Neural progenitor cell (in vitro differentiated cells): Measurements from ENCODE around the gene CRIM1. TPM values are rescaled to one million over a fixed set of nuclear protein-coding genes. Genes with fewer than 3 reads are reported as not detected.

Experiments
- DNase-seq: peaks from one replicate; pipeline ENCODE4 v3.0.0-alpha.2; 2016; ENCODE audit warnings: low spot score
- H2AFZ ChIP-seq: fragments of 200-600 bp; sonication (generic); replicated peaks from 2 replicates; pipeline ENCODE4 v1.6.1; 2016; ENCODE audit warnings: antibody characterized with exemption
- H3F3A ChIP-seq: fragments of 200-600 bp; sonication (generic); 2 replicates; pipeline ENCODE4 v1.6.1; 2016; ENCODE audit warnings: antibody characterized with exemption, low read depth
- H3K27ac ChIP-seq: fragments of 200-600 bp; sonication (generic); 2 replicates; pipeline ENCODE4 v1.5.1; 2016; ENCODE audit warnings: mild to moderate bottlenecking
- H3K27me3 ChIP-seq: fragments of 200-600 bp; sonication (generic); 2 replicates; pipeline ENCODE4 v1.6.1; 2016; ENCODE audit warnings: mild to moderate bottlenecking, moderate library complexity
- H3K36me3 ChIP-seq: fragments of 200-600 bp; sonication (generic); 2 replicates; pipeline ENCODE4 v1.5.1; 2016
- H3K4me1 ChIP-seq: fragments of 200-600 bp; sonication (generic); 2 replicates; pipeline ENCODE4 v1.6.1; 2016; ENCODE audit warnings: mixed run types
- H3K4me2 ChIP-seq: fragments of 200-600 bp; sonication (generic); 2 replicates; pipeline ENCODE4 v1.6.1; 2016
- H3K4me3 ChIP-seq: fragments of 200-600 bp; sonication (generic); 2 replicates; pipeline ENCODE4 v1.5.1; 2016
- H3K79me2 ChIP-seq: fragments of 200-600 bp; sonication (generic); 2 replicates; pipeline ENCODE4 v1.6.1; 2016; ENCODE audit warnings: low read depth
- H3K9ac ChIP-seq: fragments of 200-600 bp; sonication (generic); 2 replicates; pipeline ENCODE4 v1.6.1; 2016
- H3K9me3 ChIP-seq: fragments of 200-600 bp; sonication (generic); 2 replicates; pipeline ENCODE4 v1.5.1; 2016; ENCODE audit warnings: low read depth
- H4K20me1 ChIP-seq: fragments of 200-600 bp; sonication (generic); 2 replicates; pipeline ENCODE4 v1.6.1; 2016; ENCODE audit warnings: low read depth
- H3K27ac Mint-ChIP-seq: 3 replicates; pipeline ENCODE4 v1.8.0; 2021; ENCODE audit warnings: mixed read lengths
- H3K27me3 Mint-ChIP-seq: 2 replicates; pipeline ENCODE4 v1.8.0; 2022; ENCODE audit warnings: low read depth, mild to moderate bottlenecking, inconsistent platforms, moderate library complexity, mixed read lengths; ENCODE audit not compliant: insufficient read depth
- H3K36me3 Mint-ChIP-seq: 3 replicates; pipeline ENCODE4 v1.8.0; 2021; ENCODE audit warnings: mixed read lengths
- H3K4me1 Mint-ChIP-seq: 3 replicates; pipeline ENCODE4 v1.8.0; 2021; ENCODE audit warnings: mixed read lengths
- H3K4me3 Mint-ChIP-seq: 3 replicates; pipeline ENCODE4 v1.8.0; 2021; ENCODE audit warnings: mild to moderate bottlenecking, moderate library complexity, mixed read lengths
- H3K9me3 Mint-ChIP-seq: 3 replicates; pipeline ENCODE4 v1.8.0; 2020; ENCODE audit warnings: mixed read lengths
- EZH2 ChIP-seq: fragments of 200-600 bp; sonication (generic); IDR thresholded peaks from 2 replicates; pipeline ENCODE4 v1.6.1; 2017; ENCODE audit warnings: antibody characterized with exemption, mild to moderate bottlenecking, moderate library complexity
- EZH2phosphoT487 ChIP-seq: fragments of 200-600 bp; sonication (generic); IDR thresholded peaks from 2 replicates; pipeline ENCODE4 v1.6.1; 2017; ENCODE audit warnings: antibody characterized with exemption
- total RNA-seq: library from RNA; depleted of rRNA; stranded (reverse); fragments of >200 nt; gene quantifications from 2 replicates; pipeline ENCODE4 v1.2.3, GENCODE V29; 2015; ENCODE audit warnings: low replicate concordance
- TF ChIP-seq, protein P1 (sequence below): fragments of 200-600 bp; sonication (generic); IDR thresholded peaks from 2 replicates; pipeline ENCODE4 v1.5.1; 2017; ENCODE audit warnings: antibody characterized with exemption, mild to moderate bottlenecking

The CRIM1 gene
- total RNA-seq, 1 donor from 2014 or later = 4.9 TPM

DNA sequence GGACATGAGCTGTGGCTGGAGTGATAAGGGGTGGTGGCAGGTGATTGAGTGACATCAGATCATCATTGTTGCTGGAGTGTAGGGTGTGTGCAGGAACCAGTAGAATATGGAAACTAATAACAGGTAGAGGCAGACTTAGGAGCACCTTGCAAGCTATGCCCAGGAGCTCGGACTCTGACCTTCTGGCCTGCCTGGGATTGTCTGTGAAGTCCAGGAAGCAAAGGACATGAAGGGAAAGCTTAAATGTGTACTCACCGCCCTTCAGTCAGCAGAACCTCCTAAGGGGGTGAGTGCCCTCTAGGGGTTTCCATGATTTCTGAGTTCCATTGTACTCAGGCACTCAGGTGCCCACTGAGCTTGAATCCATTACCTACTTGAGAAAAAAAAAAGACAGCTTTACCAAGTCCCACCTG, 104.2 kb downstream of the CRIM1 start:
- no peaks in the 10 kb centered on the region for H3K36me3 ChIP-seq
- H3K79me2 ChIP-seq = no peaks in the 10 kb centered on the region
- peaks cover 41% of the 10 kb centered on the region for H3K4me1 ChIP-seq
- no peak overlapping the region for H3K27ac ChIP-seq
- no peak overlapping the region for H3K4me2 ChIP-seq
- H3K9me3 ChIP-seq = no peaks in the 10 kb centered on the region
- Mint-ChIP-seq H3K36me3 (peaks cover 13% of the 10 kb centered on the region), H3K9me3 (no peaks in the 10 kb centered on the region), H3K27ac (no peak overlapping the region), H3K4me1 (peaks cover 4% of the 10 kb centered on the region), H3K4me3 (no peak overlapping the region), H3K27me3 (peaks cover 3% of the 10 kb centered on the region)
- peaks cover 11% of the 10 kb centered on the region for H3F3A ChIP-seq
- peak; percentile 69 for DNase-seq
- H4K20me1 ChIP-seq = no peaks in the 10 kb centered on the region
- H3K4me3 ChIP-seq = no peak overlapping the region
- no peak overlapping the region for H2AFZ ChIP-seq
- no peaks in the 10 kb centered on the region for H3K27me3 ChIP-seq
- no peak overlapping the region for H3K9ac ChIP-seq
- TF ChIP-seq EZH2phosphoT487 (no peak), EZH2 (no peak)
- TF ChIP-seq, protein P1, sequence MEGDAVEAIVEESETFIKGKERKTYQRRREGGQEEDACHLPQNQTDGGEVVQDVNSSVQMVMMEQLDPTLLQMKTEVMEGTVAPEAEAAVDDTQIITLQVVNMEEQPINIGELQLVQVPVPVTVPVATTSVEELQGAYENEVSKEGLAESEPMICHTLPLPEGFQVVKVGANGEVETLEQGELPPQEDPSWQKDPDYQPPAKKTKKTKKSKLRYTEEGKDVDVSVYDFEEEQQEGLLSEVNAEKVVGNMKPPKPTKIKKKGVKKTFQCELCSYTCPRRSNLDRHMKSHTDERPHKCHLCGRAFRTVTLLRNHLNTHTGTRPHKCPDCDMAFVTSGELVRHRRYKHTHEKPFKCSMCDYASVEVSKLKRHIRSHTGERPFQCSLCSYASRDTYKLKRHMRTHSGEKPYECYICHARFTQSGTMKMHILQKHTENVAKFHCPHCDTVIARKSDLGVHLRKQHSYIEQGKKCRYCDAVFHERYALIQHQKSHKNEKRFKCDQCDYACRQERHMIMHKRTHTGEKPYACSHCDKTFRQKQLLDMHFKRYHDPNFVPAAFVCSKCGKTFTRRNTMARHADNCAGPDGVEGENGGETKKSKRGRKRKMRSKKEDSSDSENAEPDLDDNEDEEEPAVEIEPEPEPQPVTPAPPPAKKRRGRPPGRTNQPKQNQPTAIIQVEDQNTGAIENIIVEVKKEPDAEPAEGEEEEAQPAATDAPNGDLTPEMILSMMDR = peak; percentile 67

DNA sequence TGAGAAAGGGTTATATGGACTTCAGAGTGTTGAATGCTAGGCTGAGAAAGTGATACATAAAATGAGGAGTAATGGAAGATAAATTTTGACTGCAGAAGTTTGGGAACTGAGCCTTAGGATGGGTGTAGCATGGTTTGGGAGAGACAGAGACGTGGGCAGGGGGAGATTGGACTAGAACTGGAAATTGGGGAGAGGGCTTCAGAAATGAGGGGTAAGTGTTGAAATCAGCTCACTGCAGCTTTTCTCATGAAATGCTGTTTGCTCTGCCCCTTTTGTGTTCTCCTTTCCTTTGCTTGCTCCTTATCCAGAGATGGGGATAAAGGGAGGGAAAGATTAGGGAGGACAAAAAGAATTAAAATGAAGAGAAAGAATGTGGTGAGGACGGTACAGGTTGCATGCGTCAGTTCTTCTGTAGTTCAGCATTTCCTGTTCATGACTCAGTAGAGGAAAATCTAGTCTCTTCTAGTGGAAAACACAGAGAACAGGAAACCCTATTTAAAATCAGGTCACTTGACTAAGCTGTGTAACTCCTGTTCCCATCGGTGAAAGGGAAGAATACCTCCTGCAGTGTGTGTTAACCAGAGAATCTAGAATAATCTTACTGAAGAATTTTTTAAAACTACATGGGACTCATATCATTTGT, 105.6 kb downstream of the CRIM1 start:
- H3K36me3 ChIP-seq = no peaks in the 10 kb centered on the region
- no peak for TF ChIP-seq EZH2
- TF ChIP-seq, protein P1 = no peak
- TF ChIP-seq EZH2phosphoT487 = no peak
- no peak overlapping the region for H3K4me3 ChIP-seq
- H3K4me1 ChIP-seq = peaks cover 36% of the 10 kb centered on the region
- peak overlapping the region; percentile 43 for H3K4me2 ChIP-seq
- peaks cover 16% of the 10 kb centered on the region for H3K36me3 Mint-ChIP-seq
- peak; percentile 32 for DNase-seq
- peaks cover 8% of the 10 kb centered on the region for H3F3A ChIP-seq
- peaks cover 3% of the 10 kb centered on the region for H3K27me3 Mint-ChIP-seq
- no peaks in the 10 kb centered on the region for H3K9me3 ChIP-seq
- peaks cover 4% of the 10 kb centered on the region for H3K4me1 Mint-ChIP-seq
- no peaks in the 10 kb centered on the region for H3K79me2 ChIP-seq
- H4K20me1 ChIP-seq = no peaks in the 10 kb centered on the region
- H3K4me3 Mint-ChIP-seq = no peak overlapping the region
- no peaks in the 10 kb centered on the region for H3K27me3 ChIP-seq
- H3K27ac Mint-ChIP-seq = no peak overlapping the region
- no peaks in the 10 kb centered on the region for H3K9me3 Mint-ChIP-seq
- H2AFZ ChIP-seq = no peak overlapping the region
- no peak overlapping the region for H3K9ac ChIP-seq
- peak overlapping the region; percentile 69 for H3K27ac ChIP-seq

DNA sequence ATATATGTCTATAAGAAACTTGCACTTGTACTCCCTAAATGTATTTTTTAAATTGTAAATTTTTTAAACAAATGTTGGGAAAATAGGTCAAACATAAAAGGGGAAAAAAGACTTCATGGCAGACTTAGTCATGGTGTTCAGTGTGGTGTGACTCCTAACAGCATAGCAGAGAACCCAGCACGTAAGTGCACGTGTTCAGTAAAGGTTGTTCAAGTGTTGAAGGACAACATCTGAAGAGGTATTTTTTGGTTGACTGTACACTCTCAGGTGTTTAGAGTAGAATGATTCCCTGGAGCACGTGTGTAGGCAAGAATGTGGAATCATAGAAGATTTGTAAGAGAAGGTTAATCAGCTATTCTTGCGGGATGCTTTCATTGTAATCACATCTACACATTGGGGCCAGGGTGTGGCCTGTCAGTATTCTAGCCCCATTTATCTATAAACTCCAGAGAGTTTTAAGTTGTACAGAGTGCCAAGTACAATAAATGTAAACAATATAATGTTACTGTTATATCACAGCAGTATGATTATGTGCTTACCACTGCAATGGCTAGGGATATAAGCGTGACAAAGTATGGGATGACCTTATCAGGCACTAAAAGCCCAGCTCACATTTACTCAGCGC, 106.8 kb downstream of the CRIM1 start:
- Mint-ChIP-seq H3K36me3 (peaks cover 26% of the 10 kb centered on the region), H3K4me3 (no peak overlapping the region), H3K27me3 (peaks cover 3% of the 10 kb centered on the region), H3K9me3 (no peaks in the 10 kb centered on the region), H3K4me1 (peaks cover 4% of the 10 kb centered on the region), H3K27ac (no peak overlapping the region)
- no peaks in the 10 kb centered on the region for H3K9me3 ChIP-seq
- no peak overlapping the region for H2AFZ ChIP-seq
- H4K20me1 ChIP-seq = no peaks in the 10 kb centered on the region
- H3K9ac ChIP-seq = no peak overlapping the region
- no peaks in the 10 kb centered on the region for H3K36me3 ChIP-seq
- no peak overlapping the region for H3K27ac ChIP-seq
- peaks cover 30% of the 10 kb centered on the region for H3K4me1 ChIP-seq
- no peak for TF ChIP-seq EZH2phosphoT487
- no peak for TF ChIP-seq EZH2
- TF ChIP-seq, protein P1 = no peak
- no peaks in the 10 kb centered on the region for H3K79me2 ChIP-seq
- H3F3A ChIP-seq = peaks cover 8% of the 10 kb centered on the region
- no peaks in the 10 kb centered on the region for H3K27me3 ChIP-seq
- DNase-seq = no peak
- H3K4me3 ChIP-seq = no peak overlapping the region
- no peak overlapping the region for H3K4me2 ChIP-seq
